PFSK-1 (cell line): ENCODE results near the gene ABHD6.

Source experiments
- POLR2AphosphoS5 ChIP-seq: IDR thresholded peaks from 2 replicates; pipeline ENCODE4 v1.6.1; 2012; ENCODE audit warnings: low read depth, mild to moderate bottlenecking, control low read depth, low read length, moderate library complexity
- SIN3A ChIP-seq: IDR thresholded peaks from 2 replicates; pipeline ENCODE4 v1.6.1; 2012; ENCODE audit warnings: mild to moderate bottlenecking, low read length, moderate library complexity, borderline replicate concordance; ENCODE audit not compliant: insufficient read depth
- TAF1 ChIP-seq: IDR thresholded peaks from 2 replicates; pipeline ENCODE4 v1.6.1; 2012; ENCODE audit warnings: low read length, control low read depth, borderline replicate concordance; ENCODE audit not compliant: insufficient read depth

DNA sequence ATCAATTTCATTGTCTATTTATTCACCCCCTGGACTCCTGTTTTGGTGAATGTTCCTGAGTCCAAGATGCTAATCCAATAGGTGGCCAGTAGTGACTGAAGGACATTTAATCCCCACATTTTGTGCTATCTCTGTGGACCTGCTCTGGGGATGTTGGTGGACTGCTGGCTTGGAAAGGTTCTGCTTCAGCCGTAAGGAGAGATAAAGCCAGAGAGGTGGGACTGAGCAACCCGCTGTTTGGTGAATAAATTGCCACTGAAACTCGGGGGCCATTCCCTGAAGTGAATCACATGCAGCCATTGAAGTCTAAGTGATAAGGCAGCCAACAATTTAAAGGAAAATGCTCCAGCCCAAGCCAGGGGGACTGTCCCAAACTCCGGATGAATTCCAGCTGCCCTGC lies 1.6 kb upstream of the ABHD6 start:
- TF ChIP-seq POLR2AphosphoS5 (no peak), TAF1 (no peak), SIN3A (no peak)
